Astrocyte (in vitro differentiated cells and primary cell): ENCODE data around the gene PRKCD. TPM values are rescaled to one million over a fixed set of nuclear protein-coding genes. Genes with fewer than 3 reads are reported as not detected.

Experiments
- DNase-seq: peaks from one replicate; pipeline ENCODE4 v3.0.0-alpha.2; 2010; ENCODE audit warnings: low read depth
- FAIRE-seq: peaks from 2 replicates; lab custom pipeline; 2011; peaks lifted over from hg19 to GRCh38; lab: Jason Lieb, UNC
- H2AFZ ChIP-seq: 2 replicates; pipeline ENCODE4 v1.6.0; 2012; ENCODE audit warnings: low read depth, low read length, inconsistent platforms
- H3K27ac ChIP-seq: 2 replicates; pipeline ENCODE4 v1.5.1; 2011; ENCODE audit warnings: low read depth, low read length, inconsistent platforms
- H3K27me3 ChIP-seq: 2 replicates; pipeline ENCODE4 v1.6.0; 2011; ENCODE audit warnings: low read length, inconsistent platforms; ENCODE audit not compliant: insufficient read depth
- H3K36me3 ChIP-seq: 2 replicates; pipeline ENCODE4 v1.5.1; 2011; ENCODE audit warnings: low read length, inconsistent platforms; ENCODE audit not compliant: insufficient read depth
- H3K4me1 ChIP-seq: 2 replicates; pipeline ENCODE4 v1.5.1; 2011; ENCODE audit warnings: low read length, inconsistent platforms; ENCODE audit not compliant: insufficient read depth
- H3K4me2 ChIP-seq: 2 replicates; pipeline ENCODE4 v1.6.0; 2012; ENCODE audit warnings: low read length, inconsistent platforms
- H3K4me3 ChIP-seq: 2 replicates; pipeline ENCODE4 v1.5.1; 2011; ENCODE audit warnings: low read depth, mild to moderate bottlenecking, low read length, inconsistent platforms; ENCODE audit not compliant: insufficient read depth
- H3K79me2 ChIP-seq: 2 replicates; pipeline ENCODE4 v1.6.0; 2012; ENCODE audit warnings: mild to moderate bottlenecking, low read length, inconsistent platforms; ENCODE audit not compliant: insufficient read depth
- H3K9ac ChIP-seq: 2 replicates; pipeline ENCODE4 v1.6.0; 2012; ENCODE audit warnings: mild to moderate bottlenecking, low read length, inconsistent platforms
- H3K9me3 ChIP-seq: 2 replicates; pipeline ENCODE4 v1.5.1; 2012; ENCODE audit warnings: low read depth, mild to moderate bottlenecking, low read length, inconsistent platforms; ENCODE audit not compliant: insufficient read depth
- H4K20me1 ChIP-seq: 2 replicates; pipeline ENCODE4 v1.6.0; 2012; ENCODE audit warnings: low read length, inconsistent platforms; ENCODE audit not compliant: insufficient read depth
- H3K27ac Mint-ChIP-seq: one replicate; pipeline ENCODE4 v1.8.0; 2021; ENCODE audit warnings: mild to moderate bottlenecking, mixed read lengths; ENCODE audit not compliant: unreplicated experiment
- H3K27me3 Mint-ChIP-seq: one replicate; pipeline ENCODE4 v1.8.0; 2021; ENCODE audit warnings: low read depth, mixed read lengths; ENCODE audit not compliant: unreplicated experiment
- H3K36me3 Mint-ChIP-seq: one replicate; pipeline ENCODE4 v1.8.0; 2021; ENCODE audit warnings: low read depth, mixed read lengths; ENCODE audit not compliant: unreplicated experiment
- H3K4me1 Mint-ChIP-seq: one replicate; pipeline ENCODE4 v1.8.0; 2021; ENCODE audit warnings: low read depth, mixed read lengths; ENCODE audit not compliant: unreplicated experiment
- H3K4me3 Mint-ChIP-seq: one replicate; pipeline ENCODE4 v1.8.0; 2021; ENCODE audit warnings: mild to moderate bottlenecking, moderate library complexity, mixed read lengths; ENCODE audit not compliant: unreplicated experiment
- H3K9me3 Mint-ChIP-seq: one replicate; pipeline ENCODE4 v1.8.0; 2021; ENCODE audit warnings: mild to moderate bottlenecking, mixed read lengths; ENCODE audit not compliant: unreplicated experiment
- CTCF ChIP-seq: IDR thresholded peaks from 2 replicates; pipeline ENCODE4 v1.5.1; 2011; ENCODE audit warnings: low read depth, mild to moderate bottlenecking, inconsistent platforms, low read length, moderate library complexity; ENCODE audit not compliant: insufficient read depth
- EZH2 ChIP-seq: IDR thresholded peaks from 2 replicates; pipeline ENCODE4 v1.6.1; 2012; ENCODE audit warnings: mild to moderate bottlenecking, low read length, inconsistent platforms; ENCODE audit not compliant: insufficient read depth
- total RNA-seq: library from RNA; stranded (reverse); gene quantifications from 2 replicates; pipeline ENCODE4 v1.2.1, GENCODE V29; 2021

PRKCD gene
- total RNA-seq, 1 donor from 2014 or later: 25.4 TPM

DNA sequence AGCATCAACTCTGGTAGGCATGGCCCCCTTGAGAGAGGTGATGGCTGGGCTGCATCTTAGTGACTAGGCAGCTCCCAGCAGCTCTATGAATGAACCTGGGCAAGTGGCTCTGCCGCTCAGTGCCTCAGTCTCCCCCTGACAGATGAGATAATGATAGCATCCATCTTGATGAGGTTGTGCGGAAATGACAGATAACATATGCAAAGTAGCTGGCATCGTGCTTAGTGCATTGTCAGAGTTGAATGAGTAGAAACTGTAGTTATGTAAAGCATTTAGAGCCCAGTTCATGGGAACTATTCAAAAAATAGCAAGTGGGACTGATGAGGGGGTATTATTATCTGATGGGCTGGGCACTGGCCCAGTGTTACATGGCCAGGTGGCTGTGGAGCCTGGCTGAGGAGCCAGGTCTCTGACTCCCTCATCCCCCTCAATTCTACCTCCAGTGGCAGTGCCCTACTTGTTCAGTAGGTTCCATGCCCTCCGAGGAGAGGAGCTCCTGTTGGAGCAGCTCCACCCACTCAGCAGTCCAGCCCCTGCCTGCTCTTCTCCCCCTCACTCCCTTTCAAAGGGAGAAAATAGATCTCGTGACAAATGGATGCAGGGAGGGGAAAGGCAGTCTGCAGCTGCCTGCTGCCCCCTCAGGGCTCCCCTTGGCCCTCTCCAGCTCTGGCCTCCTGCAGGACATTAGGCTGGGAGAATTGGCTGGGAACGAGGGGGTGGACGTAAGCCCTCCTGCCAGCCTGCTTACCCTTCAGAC, 6.6 kb downstream of the PRKCD start:
- Histone ChIP-seq H3K9ac (no peak overlapping the region), H3K4me3 (no peak overlapping the region), H3K27me3 (no peaks in the 10 kb centered on the region), H3K4me2 (peak overlapping the region; percentile 69), H3K4me1 (peaks cover 17% of the 10 kb centered on the region), H3K36me3 (no peaks in the 10 kb centered on the region), H3K9me3 (no peaks in the 10 kb centered on the region), H3K27ac (no peak overlapping the region), H2AFZ (peak overlapping the region; percentile 78), H4K20me1 (peaks cover 26% of the 10 kb centered on the region), H3K79me2 (peaks cover 27% of the 10 kb centered on the region)
- Mint-ChIP-seq H3K36me3 (peaks cover 5% of the 10 kb centered on the region), H3K27me3 (no peaks in the 10 kb centered on the region), H3K9me3 (no peaks in the 10 kb centered on the region), H3K4me3 (no peak overlapping the region), H3K27ac (no peak overlapping the region), H3K4me1 (peaks cover 32% of the 10 kb centered on the region)
- TF ChIP-seq CTCF (no peak), EZH2 (no peak)
- FAIRE-seq (no peak), DNase-seq (no peak)

GRCh38 chr3:53168175-53168923, 7.3 kb downstream of the PRKCD start:
- FAIRE-seq: no peak
- Mint-ChIP-seq H3K9me3 (no peaks in the 10 kb centered on the region), H3K27ac (peak overlapping the region; percentile 62), H3K27me3 (no peaks in the 10 kb centered on the region), H3K4me1 (peaks cover 25% of the 10 kb centered on the region), H3K4me3 (no peak overlapping the region), H3K36me3 (peaks cover 5% of the 10 kb centered on the region)
- Histone ChIP-seq H3K27me3 (no peaks in the 10 kb centered on the region), H3K79me2 (peaks cover 22% of the 10 kb centered on the region), H4K20me1 (peaks cover 22% of the 10 kb centered on the region), H3K4me2 (no peak overlapping the region), H3K4me3 (no peak overlapping the region), H3K36me3 (no peaks in the 10 kb centered on the region), H3K4me1 (peaks cover 11% of the 10 kb centered on the region), H3K9me3 (no peaks in the 10 kb centered on the region), H3K9ac (no peak overlapping the region), H2AFZ (no peak overlapping the region), H3K27ac (no peak overlapping the region)
- DNase-seq: no peak
- TF ChIP-seq CTCF (no peak), EZH2 (no peak)
